BLaER1 (cell line): ENCODE data around the gene PARN.

Source experiments
- H3K27ac ChIP-seq: shearing (Covaris generic); formaldehyde crosslinking; 2 replicates; pipeline ENCODE4 v1.8.1; 2022
- H3K27me3 ChIP-seq: shearing (Covaris generic); formaldehyde crosslinking; 2 replicates; pipeline ENCODE4 v1.8.1; 2022
- H3K36me3 ChIP-seq: shearing (Covaris generic); formaldehyde crosslinking; 2 replicates; pipeline ENCODE4 v1.8.1; 2022
- H3K4me1 ChIP-seq: shearing (Covaris generic); formaldehyde crosslinking; 2 replicates; pipeline ENCODE4 v1.8.1; 2022
- H3K4me2 ChIP-seq: shearing (Covaris generic); formaldehyde crosslinking; 2 replicates; pipeline ENCODE4 v1.8.1; 2022
- H3K4me3 ChIP-seq: shearing (Covaris generic); formaldehyde crosslinking; 2 replicates; pipeline ENCODE4 v1.8.1; 2022
- H3K9ac ChIP-seq: shearing (Covaris generic); formaldehyde crosslinking; 2 replicates; pipeline ENCODE4 v1.8.1; 2022
- H3K9me3 ChIP-seq: shearing (Covaris generic); formaldehyde crosslinking; 2 replicates; pipeline ENCODE4 v1.8.1; 2022
- H4K20me1 ChIP-seq: shearing (Covaris generic); formaldehyde crosslinking; 2 replicates; pipeline ENCODE4 v1.8.1; 2022
- Cebpa-rat ChIP-seq: shearing (Covaris generic); IDR thresholded peaks from 2 replicates; pipeline ENCODE4 v1.8.1; 2022

Gene PARN

DNA sequence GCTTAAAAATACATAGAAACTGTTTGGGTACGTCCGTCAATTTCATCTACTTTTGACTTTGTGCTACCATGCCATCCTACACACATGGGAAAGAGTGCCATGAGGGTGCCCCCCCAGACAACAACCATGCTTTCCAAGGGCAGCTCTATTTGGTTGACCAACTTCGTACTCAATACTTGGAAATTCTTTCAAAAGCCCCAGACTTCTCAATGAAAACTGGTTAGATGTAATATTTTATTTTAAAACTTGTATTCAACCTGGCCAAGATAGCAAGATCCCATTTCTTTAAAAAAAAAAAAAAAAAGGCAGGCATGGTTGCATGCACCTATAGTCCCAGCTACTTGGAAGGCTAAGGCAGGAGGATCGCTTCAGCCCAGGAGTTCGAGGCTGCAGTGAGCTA is 98.4 kb downstream of the PARN start:
- H3K36me3 ChIP-seq, result peaks cover 28% of the 10 kb centered on the region
- peaks cover 13% of the 10 kb centered on the region for H3K9me3 ChIP-seq
- no peak overlapping the region for H3K9ac ChIP-seq
- TF ChIP-seq Cebpa-rat, result no peak
- H3K4me2 ChIP-seq, result no peak overlapping the region
- H3K27me3 ChIP-seq, result no peaks in the 10 kb centered on the region
- H4K20me1 ChIP-seq, result no peaks in the 10 kb centered on the region; the same call in 1 of the 2 replicates
- no peak overlapping the region for H3K4me3 ChIP-seq
- no peaks in the 10 kb centered on the region for H3K4me1 ChIP-seq
- H3K27ac ChIP-seq, result no peak overlapping the region

GRCh38 chr16:14531101-14531500 is 99.0 kb downstream of the PARN start:
- Histone ChIP-seq H3K27me3 (no peaks in the 10 kb centered on the region), H3K4me2 (no peak overlapping the region), H3K4me1 (no peaks in the 10 kb centered on the region), H3K9me3 (peaks cover 13% of the 10 kb centered on the region), H3K27ac (no peak overlapping the region), H3K9ac (no peak overlapping the region), H3K36me3 (peaks cover 32% of the 10 kb centered on the region), H3K4me3 (no peak overlapping the region), H4K20me1 (no peaks in the 10 kb centered on the region; the same call in 1 of the 2 replicates)
- TF ChIP-seq Cebpa-rat, result no peak

DNA sequence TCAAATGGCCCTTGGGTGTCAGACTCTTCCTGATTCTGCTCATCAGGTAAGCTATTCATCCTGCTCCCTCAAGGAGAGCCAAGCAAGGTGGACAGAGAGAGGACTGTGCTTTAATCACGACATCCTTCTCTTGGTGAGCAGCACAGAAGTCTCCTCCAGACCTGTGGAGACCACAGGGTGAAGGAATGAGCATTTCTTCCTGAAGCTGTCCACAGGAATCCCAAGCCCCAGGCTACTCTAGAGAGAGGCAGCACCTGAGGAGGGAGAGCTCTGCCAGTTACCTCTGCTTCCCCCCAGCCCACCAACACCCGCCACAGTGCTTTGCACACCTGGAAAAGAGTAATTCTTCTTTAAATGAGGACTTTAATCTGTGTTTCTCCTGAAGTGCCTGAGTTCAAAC is 100.0 kb downstream of the PARN start:
- H3K27ac ChIP-seq, result no peak overlapping the region
- no peaks in the 10 kb centered on the region for H3K4me1 ChIP-seq
- H3K9ac ChIP-seq, result no peak overlapping the region
- H3K36me3 ChIP-seq, result peaks cover 38% of the 10 kb centered on the region
- H3K4me2 ChIP-seq, result no peak overlapping the region
- H3K27me3 ChIP-seq, result no peaks in the 10 kb centered on the region
- no peak overlapping the region for H3K4me3 ChIP-seq
- H3K9me3 ChIP-seq, result peaks cover 13% of the 10 kb centered on the region
- no peak for TF ChIP-seq Cebpa-rat
- no peaks in the 10 kb centered on the region; the same call in 1 of the 2 replicates for H4K20me1 ChIP-seq

- Histone ChIP-seq H3K9ac (no peak overlapping the region), H3K4me1 (no peaks in the 10 kb centered on the region), H3K27ac (no peak overlapping the region), H3K36me3 (peaks cover 38% of the 10 kb centered on the region), H3K9me3 (peaks cover 13% of the 10 kb centered on the region), H3K4me2 (no peak overlapping the region), H4K20me1 (no peaks in the 10 kb centered on the region; the same call in 1 of the 2 replicates), H3K27me3 (no peaks in the 10 kb centered on the region), H3K4me3 (no peak overlapping the region)
- TF ChIP-seq Cebpa-rat, result no peak
These were observed 100.9 kb downstream of the PARN start for GRCh38 chr16:14529010-14529669.

DNA sequence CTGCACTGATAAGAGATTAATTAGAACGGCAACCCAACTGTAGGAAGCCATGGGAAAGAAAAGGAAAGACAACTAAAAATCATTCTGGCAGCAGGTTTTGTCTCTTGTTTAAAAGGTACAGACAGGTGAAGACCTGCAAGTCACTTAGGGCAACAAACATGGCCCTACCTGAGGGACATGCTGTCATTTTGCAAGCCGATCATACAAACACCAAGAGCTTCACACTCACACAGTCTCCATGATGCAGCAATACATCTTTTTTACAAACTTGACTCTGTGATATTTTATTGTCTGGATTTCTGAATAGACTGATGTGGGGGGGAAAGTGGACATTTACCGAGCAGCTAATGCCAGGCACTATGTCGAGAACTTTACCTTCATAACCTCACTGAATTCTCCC is 101.8 kb downstream of the PARN start:
- Histone ChIP-seq H3K27me3 (no peaks in the 10 kb centered on the region), H3K36me3 (peaks cover 30% of the 10 kb centered on the region), H4K20me1 (no peaks in the 10 kb centered on the region; the same call in 1 of the 2 replicates), H3K4me1 (no peaks in the 10 kb centered on the region), H3K4me3 (no peak overlapping the region), H3K9ac (no peak overlapping the region), H3K4me2 (no peak overlapping the region), H3K27ac (no peak overlapping the region), H3K9me3 (peaks cover 5% of the 10 kb centered on the region)
- no peak for TF ChIP-seq Cebpa-rat

DNA sequence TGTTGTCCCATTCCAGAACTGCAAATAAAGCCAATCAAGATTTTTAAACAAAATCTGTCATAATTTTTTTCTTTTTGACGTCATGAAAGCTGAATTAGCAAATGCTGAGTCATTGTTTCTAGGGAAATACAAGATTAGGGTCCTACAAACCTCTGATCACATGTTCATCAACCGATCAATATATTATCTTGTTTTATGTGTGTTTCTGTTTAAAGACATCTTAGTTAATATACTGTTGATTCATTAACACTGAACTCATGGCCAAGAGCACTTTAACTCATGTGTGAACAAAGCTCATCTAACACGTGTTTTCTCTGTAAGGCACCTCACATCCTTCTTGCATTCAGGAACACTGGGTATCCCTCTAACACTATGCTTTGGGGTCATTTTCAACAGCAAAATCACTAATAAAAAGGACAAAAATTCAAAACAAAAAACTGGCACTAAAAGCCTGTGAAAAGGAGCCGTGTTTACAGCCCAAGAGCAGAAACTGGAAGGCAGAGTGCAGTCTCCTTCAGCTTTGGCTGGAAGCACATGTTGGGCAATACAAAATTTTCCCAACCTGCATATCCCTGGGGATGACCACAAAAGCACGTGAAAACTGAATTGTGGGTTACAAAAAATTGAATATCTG is 102.5 kb downstream of the PARN start:
- Histone ChIP-seq H3K4me1 (no peaks in the 10 kb centered on the region), H3K9ac (no peak overlapping the region), H3K4me2 (no peak overlapping the region), H3K27ac (no peak overlapping the region), H3K27me3 (no peaks in the 10 kb centered on the region), H3K9me3 (peaks cover under 1% of the 10 kb centered on the region; the same call in 1 of the 2 replicates), H3K4me3 (no peak overlapping the region), H4K20me1 (peaks cover 3% of the 10 kb centered on the region; the same call in 1 of the 2 replicates), H3K36me3 (peaks cover 26% of the 10 kb centered on the region)
- no peak for TF ChIP-seq Cebpa-rat

DNA sequence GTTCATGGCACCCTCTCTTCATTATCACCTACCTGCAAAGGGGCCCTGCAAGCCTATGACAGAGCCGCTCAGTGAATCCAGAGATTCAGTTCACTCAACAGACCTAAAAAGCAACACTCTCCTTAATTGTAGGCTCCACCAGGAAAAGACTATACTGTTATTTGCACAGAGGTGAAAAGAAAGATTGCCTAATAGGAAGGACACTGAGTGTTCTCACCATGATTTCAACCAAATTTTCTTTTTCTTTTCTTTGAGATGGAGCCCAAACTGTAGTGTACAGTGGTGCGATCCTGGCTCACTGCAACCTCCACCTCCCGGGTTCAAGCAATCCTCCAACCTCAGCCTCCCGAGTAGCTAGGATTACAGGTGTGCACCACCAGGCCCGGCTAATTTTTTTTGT is 104.5 kb downstream of the PARN start:
- H3K4me2 ChIP-seq, result no peak overlapping the region
- peaks cover 14% of the 10 kb centered on the region; the same call in 1 of the 2 replicates for H4K20me1 ChIP-seq
- H3K27me3 ChIP-seq, result no peaks in the 10 kb centered on the region
- H3K27ac ChIP-seq, result no peak overlapping the region
- TF ChIP-seq Cebpa-rat, result no peak
- H3K4me1 ChIP-seq, result no peaks in the 10 kb centered on the region
- no peak overlapping the region for H3K9ac ChIP-seq
- H3K9me3 ChIP-seq, result no peaks in the 10 kb centered on the region
- H3K4me3 ChIP-seq, result no peak overlapping the region
- peaks cover 22% of the 10 kb centered on the region for H3K36me3 ChIP-seq

GRCh38 chr16:14524979-14525378 is 105.1 kb downstream of the PARN start:
- H3K36me3 ChIP-seq, result peaks cover 18% of the 10 kb centered on the region

DNA sequence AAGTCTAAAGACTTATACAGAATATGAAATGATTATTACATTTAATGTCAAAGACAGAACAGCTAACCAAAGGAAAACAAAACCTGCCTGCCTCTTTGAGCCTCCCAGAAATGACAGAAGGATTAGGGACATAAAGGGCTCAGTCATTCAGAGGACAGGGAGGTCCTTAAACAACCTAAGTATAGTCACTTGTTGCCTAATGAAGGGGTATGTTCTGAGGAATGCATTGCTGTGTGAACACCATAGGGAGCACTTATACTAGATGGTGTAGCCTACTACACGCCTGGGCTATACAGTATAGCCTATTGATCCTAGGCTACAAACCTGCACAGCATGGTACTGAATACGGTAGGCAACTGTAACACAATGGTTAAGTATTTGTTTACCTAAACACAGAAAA is 106.4 kb downstream of the PARN start:
- H4K20me1 ChIP-seq, result 0 out of 2 replicates have a peak, but pooled peaks cover 23% of the 10 kb centered on the region
- no peaks in the 10 kb centered on the region for H3K27me3 ChIP-seq
- no peak overlapping the region for H3K9ac ChIP-seq
- no peaks in the 10 kb centered on the region for H3K4me1 ChIP-seq
- H3K36me3 ChIP-seq, result peaks cover 12% of the 10 kb centered on the region
- no peaks in the 10 kb centered on the region for H3K9me3 ChIP-seq
- H3K4me3 ChIP-seq, result no peak overlapping the region
- no peak overlapping the region for H3K27ac ChIP-seq
- TF ChIP-seq Cebpa-rat, result no peak
- no peak overlapping the region for H3K4me2 ChIP-seq

More at GRCh38 chr16:14524979-14525378, 105.1 kb downstream of the PARN start:
- no peak overlapping the region for H3K27ac ChIP-seq
- no peak overlapping the region for H3K4me2 ChIP-seq
- H3K4me1 ChIP-seq, result no peaks in the 10 kb centered on the region
- H4K20me1 ChIP-seq, result peaks cover 20% of the 10 kb centered on the region; the same call in 1 of the 2 replicates
- H3K4me3 ChIP-seq, result no peak overlapping the region
- no peak overlapping the region for H3K9ac ChIP-seq
- H3K9me3 ChIP-seq, result no peaks in the 10 kb centered on the region
- no peaks in the 10 kb centered on the region for H3K27me3 ChIP-seq
- TF ChIP-seq Cebpa-rat, result no peak

DNA sequence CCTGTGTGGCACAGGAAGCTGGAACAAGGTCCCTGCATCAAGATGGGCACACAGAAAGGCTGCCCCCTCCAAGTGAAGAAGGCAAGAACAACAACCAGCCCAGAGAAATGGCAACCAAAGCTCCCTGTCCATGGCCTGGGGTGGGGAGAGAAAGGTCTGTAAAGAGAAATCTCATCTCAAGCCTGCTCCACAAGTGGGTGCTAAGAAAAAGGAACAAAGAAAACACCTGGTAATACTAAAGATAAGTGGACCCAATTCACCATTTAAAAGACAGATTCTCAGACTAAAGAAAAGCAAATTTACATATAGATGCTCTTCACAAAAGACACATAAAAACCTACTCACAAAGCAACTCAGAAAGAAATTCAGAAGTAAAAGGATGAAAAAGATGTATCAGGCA is 107.4 kb downstream of the PARN start:
- Histone ChIP-seq H3K4me1 (no peaks in the 10 kb centered on the region), H3K4me2 (no peak overlapping the region), H3K9ac (no peak overlapping the region), H3K9me3 (no peaks in the 10 kb centered on the region), H3K27me3 (no peaks in the 10 kb centered on the region), H4K20me1 (0 out of 2 replicates have a peak, but pooled peaks cover 23% of the 10 kb centered on the region), H3K4me3 (no peak overlapping the region), H3K36me3 (peaks cover 12% of the 10 kb centered on the region), H3K27ac (no peak overlapping the region)
- TF ChIP-seq Cebpa-rat, result no peak
